Colon (tissue), 2 donors: ENCODE data around the gene ATP2B1.

Experiments
- FAIRE-seq: peaks from 2 replicates; lab custom pipeline; 2012; peaks lifted over from hg19 to GRCh38; lab: Jason Lieb, UNC
- donor health status: control.
- donor health status: control.

The ATP2B1 gene

GRCh38 chr12:89589753-89590152 lies 118.9 kb downstream of the ATP2B1 start:
- peak; percentile 81 for FAIRE-seq

GRCh38 chr12:89578499-89578898 lies 130.1 kb downstream of the ATP2B1 start:
- FAIRE-seq, result no peak

- FAIRE-seq, result no peak
Observed at GRCh38 chr12:89576572-89577220, 131.9 kb downstream of the ATP2B1 start.

DNA sequence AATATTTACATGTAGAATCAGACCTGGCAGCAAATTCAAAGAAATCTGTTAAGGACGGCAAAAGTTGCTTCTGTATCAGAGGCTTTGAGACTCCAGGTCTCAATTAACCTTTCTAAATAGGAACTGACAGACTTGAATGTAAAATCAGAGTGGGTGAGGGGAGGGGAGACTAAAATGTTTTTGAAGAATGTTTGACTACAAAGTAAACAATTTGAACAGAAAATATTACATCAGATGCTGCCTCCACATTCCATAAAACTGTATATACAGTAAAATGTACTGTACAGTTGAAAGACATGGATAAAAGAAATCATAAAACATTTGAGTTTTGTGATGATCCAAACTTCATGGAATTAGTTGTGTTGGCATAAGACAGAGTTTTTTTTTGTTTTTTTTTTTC lies 133.3 kb downstream of the ATP2B1 start:
- FAIRE-seq, result no peak

GRCh38 chr12:89574736-89575208 lies 133.9 kb downstream of the ATP2B1 start:
- FAIRE-seq, result no peak

DNA sequence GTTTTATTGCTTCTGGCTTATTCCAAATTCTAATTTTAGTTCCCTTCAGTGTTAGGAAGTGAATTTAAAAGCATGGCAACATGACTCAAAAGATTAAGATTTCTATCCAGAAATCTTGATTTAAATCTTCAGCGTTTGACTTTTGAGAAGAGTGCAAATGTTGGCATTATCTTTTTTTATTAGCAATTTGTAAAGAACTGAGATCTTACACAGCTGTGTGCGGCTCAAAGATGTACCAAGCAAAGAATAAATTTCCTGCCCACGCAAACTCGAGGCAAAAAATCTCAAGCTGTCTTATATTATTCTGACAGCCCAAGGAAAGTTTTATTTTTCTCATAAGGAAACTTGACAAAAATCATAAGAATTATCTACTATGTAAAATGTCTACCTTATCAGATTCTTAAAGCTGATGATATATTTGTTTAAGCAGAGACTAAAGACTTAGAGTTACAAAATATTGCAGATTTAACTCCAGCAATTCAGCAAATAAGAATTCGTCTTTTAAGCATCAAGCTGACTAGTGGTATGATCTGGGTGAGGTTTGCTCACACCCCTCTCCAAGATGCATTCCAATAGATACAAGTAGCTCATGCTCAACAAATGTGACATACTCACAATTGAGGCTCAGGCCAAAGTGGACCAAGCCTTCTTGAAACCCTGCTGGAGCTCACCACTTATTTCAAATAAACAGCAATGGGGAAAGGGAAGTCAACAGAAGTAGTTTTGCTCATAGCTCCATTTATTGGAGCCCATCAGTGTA lies 135.4 kb downstream of the ATP2B1 start:
- FAIRE-seq, result no peak

DNA sequence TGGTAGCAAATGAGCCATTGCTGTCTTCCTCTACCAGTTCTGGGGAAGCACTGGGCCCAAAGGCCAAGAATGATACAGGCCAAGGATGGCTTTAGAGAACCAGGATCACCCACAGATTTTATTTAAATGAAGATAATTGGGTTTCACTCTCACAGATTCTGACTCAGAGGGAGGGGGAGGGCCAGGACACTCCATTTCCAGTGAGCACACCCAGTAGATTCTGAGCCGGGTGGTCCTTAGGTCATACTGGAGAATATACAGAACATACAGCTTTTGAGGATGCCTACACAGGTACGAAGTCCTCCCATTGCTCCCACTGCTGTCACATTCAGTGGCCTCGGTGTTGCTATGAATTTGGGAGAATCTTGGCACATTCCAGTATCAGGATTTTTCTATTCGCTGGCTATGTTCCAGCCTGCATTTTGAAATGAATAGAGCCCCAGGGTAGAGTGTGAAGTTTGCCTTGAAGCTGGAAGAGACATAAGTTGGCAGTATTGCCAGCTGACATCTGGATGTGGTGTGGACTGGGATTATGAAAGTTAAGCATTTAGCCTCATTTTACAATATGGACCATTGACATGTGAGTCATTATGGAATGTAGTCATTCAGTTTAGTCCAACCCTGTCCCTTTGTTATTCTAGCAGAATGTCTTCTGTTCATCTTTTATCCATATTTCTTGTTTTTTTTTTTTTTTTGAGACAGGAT lies 137.0 kb downstream of the ATP2B1 start:
- no peak for FAIRE-seq

DNA sequence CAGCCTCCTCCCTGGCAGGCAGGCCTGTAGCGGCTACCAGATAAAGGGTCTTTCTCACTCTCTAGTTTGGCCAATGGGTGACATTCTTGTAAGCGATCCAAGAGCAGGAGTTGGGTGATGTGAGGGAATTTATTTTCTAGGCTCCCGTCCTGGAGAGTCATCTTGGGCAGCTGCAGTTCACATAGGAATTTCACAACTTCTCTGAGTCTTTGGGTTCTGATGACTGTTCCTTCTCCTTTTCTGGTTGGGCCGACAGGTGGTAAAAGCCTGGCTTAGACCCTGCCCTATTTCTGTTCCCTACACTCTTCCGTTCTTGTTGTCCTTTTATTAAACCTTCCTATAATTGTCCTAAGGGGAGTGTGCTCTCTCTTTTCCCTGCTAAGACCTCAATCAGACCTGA lies 140.2 kb downstream of the ATP2B1 start:
- no peak for FAIRE-seq

GRCh38 chr12:89567691-89568239 lies 140.9 kb downstream of the ATP2B1 start:
- FAIRE-seq, result no peak

- FAIRE-seq, result no peak
Observed at GRCh38 chr12:89566615-89567014, 142.0 kb downstream of the ATP2B1 start.

- no peak for FAIRE-seq
Observed at GRCh38 chr12:89565002-89565401, 143.6 kb downstream of the ATP2B1 start.

GRCh38 chr12:89559753-89560152 lies 148.9 kb downstream of the ATP2B1 start:
- no peak for FAIRE-seq

- FAIRE-seq, result no peak
Observed at GRCh38 chr12:89556976-89557375, 151.7 kb downstream of the ATP2B1 start.

DNA sequence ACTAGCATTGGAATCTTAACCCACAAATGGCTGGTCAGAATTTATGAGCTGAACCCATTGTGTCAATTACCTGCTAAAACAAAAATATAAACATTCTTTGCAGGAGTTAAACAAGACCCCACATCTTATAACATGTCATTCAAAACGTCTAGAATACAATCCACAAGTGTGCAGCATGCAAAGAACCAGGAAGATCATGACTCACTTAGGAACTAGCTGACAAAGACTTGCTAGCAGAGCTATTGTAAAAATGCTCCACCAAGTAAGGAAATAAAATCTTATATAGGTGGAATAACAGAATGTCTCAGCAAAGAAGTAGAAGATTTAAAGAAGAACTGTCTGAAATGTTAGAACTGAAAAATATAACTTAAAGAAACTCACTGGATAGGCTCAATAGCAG lies 156.3 kb downstream of the ATP2B1 start:
- no peak for FAIRE-seq

DNA sequence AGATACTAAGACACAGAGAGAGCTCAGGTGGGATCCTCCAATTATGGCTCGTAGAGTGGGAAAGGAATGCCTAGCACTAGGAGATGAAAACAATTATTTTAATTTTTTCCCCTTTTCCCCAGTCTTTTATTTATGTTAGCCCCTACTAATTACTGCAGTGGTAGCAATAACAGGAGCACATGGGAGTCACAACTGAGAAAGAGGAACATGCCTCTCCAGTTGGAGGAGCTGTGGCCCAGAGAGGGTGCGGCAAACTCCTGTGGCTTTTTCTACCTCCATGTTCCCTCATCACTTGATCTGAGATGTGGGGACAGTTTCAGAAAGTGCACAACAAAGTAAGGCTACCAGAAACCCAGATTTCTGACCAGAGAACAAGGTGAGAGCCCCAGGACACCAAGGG lies 156.9 kb downstream of the ATP2B1 start:
- no peak for FAIRE-seq

DNA sequence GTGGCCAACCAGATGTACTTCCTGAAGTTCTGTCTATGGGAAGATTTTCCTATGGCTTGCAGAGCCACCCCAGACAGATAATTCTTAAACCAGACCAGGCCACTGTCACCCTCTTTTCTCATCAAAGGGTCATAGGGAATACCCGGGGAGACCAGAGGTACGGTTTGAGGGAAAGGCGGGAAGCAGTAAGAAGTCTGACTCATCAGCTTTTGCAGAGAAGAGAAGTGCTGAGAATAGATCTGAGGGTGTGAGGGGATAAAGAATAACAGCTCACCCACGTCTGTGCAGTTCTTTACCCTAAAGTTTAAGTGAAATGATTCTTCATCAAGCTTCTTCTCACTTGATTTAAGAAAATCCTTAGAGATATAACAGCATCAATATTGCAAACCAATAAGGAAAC lies 161.5 kb downstream of the ATP2B1 start:
- FAIRE-seq, result no peak

DNA sequence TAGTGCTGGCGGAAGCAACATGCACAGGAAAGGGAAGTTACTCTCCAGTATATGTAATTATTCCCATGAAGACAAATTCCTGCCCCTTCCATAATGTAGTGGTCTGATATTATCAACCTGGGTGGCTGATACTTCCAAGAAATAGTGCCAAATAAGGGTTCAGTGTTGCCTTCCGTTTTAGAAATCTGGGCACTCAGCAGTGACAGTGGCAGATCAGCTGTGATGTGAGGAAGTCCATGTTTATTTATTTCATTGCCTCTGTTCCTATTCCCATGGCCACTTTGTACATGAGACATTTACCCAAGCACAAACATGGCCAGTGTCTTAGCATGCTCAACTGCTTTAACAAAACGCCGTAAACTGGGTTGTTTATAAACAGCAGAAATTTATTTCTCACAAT lies 162.5 kb downstream of the ATP2B1 start:
- no peak for FAIRE-seq

GRCh38 chr12:89544681-89545184 lies 163.9 kb downstream of the ATP2B1 start:
- FAIRE-seq, result no peak

DNA sequence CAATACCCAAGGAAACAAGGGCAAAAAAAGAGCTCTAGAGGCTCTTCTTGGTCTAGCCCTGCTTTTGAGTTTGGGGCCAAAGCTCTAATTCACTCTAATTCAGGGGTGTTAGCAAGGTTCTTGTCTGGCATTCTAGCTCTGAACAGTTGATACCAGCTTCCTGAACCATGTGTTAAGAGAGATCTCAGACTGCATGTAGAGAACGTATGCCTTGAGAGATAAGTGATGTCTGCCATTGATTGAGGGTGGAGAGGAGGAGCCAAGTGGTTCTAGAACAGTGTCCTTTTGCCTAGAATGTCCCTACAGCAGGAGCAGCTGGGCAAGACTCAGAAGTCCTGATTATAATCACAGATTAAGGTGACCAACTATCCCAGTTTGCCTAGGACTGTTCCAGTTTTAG lies 164.6 kb downstream of the ATP2B1 start:
- no peak for FAIRE-seq

- FAIRE-seq, result no peak
Observed at GRCh38 chr12:89542912-89543592, 165.6 kb downstream of the ATP2B1 start.

DNA sequence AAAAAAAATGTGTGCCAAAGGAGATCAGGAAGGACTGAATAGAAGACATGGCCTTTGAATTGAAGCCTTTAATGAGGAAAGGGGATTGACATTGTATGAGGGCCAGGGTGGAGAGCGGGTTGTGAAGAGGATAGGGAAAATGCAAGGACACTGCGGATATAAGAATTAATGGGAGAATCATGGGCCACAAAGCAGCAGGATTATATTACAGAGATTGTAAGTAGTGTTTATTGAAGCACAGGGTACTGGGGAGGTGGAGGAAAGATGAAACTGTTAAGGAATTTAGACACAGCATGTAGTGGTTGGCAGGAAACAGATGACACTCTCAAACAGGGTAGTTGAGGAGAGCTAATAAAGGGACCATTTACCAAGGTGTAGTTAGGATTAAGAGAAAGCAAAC lies 166.4 kb downstream of the ATP2B1 start:
- no peak for FAIRE-seq

DNA sequence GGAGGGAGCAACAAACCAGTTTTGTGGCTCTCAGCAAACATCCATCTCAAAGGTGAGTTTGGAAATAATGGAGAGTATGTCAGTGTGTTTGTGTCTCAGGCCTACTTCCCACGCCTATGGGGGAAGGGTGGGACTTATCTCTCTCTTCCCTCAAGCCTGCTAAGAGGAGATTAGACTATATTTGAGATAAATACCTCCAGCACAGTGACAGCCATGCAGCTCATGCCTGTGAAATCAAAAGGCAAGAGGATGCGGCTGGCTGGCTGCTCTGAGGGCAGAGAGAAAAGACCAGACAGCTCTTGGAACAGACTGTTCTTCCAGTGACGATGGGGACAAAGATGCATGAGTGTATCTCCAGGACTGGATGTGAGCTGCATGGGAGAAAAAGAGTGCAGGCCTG lies 168.1 kb downstream of the ATP2B1 start:
- no peak for FAIRE-seq
